ENCODE data around the gene ALCAM.
"Not testable (repeated sequence)": the region's sequence is repeated elsewhere in the genome, so short reads cannot be mapped to it uniquely, and the experiment has no call there.

Gene ALCAM

GRCh38 chr3:105385819-105386508 is 19.3 kb downstream of the ALCAM start:
- no peak overlapping the region for H3K4me3 ChIP-seq (ENCODE audit: low read depth, low read length)
- DNase-seq (ENCODE audit: low read depth) = no peak
- TF ChIP-seq, protein P1, sequence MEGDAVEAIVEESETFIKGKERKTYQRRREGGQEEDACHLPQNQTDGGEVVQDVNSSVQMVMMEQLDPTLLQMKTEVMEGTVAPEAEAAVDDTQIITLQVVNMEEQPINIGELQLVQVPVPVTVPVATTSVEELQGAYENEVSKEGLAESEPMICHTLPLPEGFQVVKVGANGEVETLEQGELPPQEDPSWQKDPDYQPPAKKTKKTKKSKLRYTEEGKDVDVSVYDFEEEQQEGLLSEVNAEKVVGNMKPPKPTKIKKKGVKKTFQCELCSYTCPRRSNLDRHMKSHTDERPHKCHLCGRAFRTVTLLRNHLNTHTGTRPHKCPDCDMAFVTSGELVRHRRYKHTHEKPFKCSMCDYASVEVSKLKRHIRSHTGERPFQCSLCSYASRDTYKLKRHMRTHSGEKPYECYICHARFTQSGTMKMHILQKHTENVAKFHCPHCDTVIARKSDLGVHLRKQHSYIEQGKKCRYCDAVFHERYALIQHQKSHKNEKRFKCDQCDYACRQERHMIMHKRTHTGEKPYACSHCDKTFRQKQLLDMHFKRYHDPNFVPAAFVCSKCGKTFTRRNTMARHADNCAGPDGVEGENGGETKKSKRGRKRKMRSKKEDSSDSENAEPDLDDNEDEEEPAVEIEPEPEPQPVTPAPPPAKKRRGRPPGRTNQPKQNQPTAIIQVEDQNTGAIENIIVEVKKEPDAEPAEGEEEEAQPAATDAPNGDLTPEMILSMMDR (conservative IDR thresholded peaks at IDR 0.05; ENCODE audit: low read depth, low read length) = no peak

- no peak overlapping the region for H3K4me3 ChIP-seq (ENCODE audit: low read depth, low read length)
- TF ChIP-seq, protein P1 (conservative IDR thresholded peaks at IDR 0.05; ENCODE audit: low read depth, low read length) = no peak
- DNase-seq (ENCODE audit: low read depth) = peak; percentile 25
These were observed 20.5 kb downstream of the ALCAM start for GRCh38 chr3:105387122-105387751.

GRCh38 chr3:105388176-105388575 is 21.5 kb downstream of the ALCAM start:
- DNase-seq (ENCODE audit: low read depth) = no peak
- no peak overlapping the region for H3K4me3 ChIP-seq (ENCODE audit: low read depth, low read length)
- TF ChIP-seq, protein P1 (conservative IDR thresholded peaks at IDR 0.05; ENCODE audit: low read depth, low read length) = no peak

- DNase-seq (ENCODE audit: low read depth); H3K4me3 ChIP-seq (ENCODE audit: low read depth, low read length): not testable (repeated sequence)
These were observed 23.1 kb downstream of the ALCAM start for GRCh38 chr3:105389759-105390158.

GRCh38 chr3:105392598-105392997 is 25.9 kb downstream of the ALCAM start:
- DNase-seq (ENCODE audit: low read depth); H3K4me3 ChIP-seq (ENCODE audit: low read depth, low read length): not testable (repeated sequence)

DNA sequence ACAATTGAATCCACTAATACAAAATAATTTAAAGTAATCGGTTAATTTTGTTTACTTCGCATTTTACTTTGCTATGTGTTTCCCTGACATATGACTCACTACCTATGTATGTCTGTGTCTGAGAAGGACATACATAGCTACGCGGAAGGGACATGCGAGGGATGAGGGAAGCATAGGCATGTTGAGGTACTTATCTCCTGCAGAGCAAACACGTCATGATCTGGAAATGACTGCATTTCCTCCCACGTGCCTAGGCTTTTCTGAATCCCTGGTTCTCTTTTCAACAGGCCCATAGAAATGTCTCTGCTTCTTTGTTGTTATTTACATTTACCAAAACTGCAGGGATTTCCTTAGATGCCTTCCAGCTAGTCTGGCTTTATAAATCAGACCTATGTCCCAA is 27.5 kb downstream of the ALCAM start:
- DNase-seq (ENCODE audit: low read depth) = peak; percentile 93
- TF ChIP-seq, protein P1 (conservative IDR thresholded peaks at IDR 0.05; ENCODE audit: low read depth, low read length) = no peak
- no peak overlapping the region for H3K4me3 ChIP-seq (ENCODE audit: low read depth, low read length)

DNA sequence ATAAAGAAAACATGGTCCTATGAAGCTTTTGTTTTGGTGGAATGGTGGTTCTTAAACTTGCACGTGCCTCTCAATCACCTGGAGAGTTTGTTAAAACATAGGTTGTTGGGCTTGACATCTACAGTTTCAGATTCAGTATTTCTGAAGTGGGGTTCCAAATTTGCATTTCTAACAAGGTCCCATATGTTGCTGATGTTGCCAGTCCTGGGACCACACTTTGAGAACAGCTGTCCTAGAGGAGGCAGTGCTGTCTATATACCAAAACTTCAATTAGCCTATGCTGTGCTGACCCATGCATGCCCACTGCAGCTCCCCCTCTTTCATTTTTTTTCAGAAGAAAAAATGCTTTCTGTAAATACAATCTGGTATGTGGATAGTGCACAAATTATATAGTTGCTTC is 31.3 kb downstream of the ALCAM start:
- no peak overlapping the region for H3K4me3 ChIP-seq (ENCODE audit: low read depth, low read length)
- no peak for DNase-seq (ENCODE audit: low read depth)
- TF ChIP-seq, protein P1 (conservative IDR thresholded peaks at IDR 0.05; ENCODE audit: low read depth, low read length) = no peak

GRCh38 chr3:105398437-105398836 is 31.7 kb downstream of the ALCAM start:
- H3K4me3 ChIP-seq (ENCODE audit: low read depth, low read length) = no peak overlapping the region
- DNase-seq (ENCODE audit: low read depth) = no peak
- TF ChIP-seq, protein P1 (conservative IDR thresholded peaks at IDR 0.05; ENCODE audit: low read depth, low read length) = no peak
